ENCODE data around the gene GNB1L.

The GNB1L gene

DNA sequence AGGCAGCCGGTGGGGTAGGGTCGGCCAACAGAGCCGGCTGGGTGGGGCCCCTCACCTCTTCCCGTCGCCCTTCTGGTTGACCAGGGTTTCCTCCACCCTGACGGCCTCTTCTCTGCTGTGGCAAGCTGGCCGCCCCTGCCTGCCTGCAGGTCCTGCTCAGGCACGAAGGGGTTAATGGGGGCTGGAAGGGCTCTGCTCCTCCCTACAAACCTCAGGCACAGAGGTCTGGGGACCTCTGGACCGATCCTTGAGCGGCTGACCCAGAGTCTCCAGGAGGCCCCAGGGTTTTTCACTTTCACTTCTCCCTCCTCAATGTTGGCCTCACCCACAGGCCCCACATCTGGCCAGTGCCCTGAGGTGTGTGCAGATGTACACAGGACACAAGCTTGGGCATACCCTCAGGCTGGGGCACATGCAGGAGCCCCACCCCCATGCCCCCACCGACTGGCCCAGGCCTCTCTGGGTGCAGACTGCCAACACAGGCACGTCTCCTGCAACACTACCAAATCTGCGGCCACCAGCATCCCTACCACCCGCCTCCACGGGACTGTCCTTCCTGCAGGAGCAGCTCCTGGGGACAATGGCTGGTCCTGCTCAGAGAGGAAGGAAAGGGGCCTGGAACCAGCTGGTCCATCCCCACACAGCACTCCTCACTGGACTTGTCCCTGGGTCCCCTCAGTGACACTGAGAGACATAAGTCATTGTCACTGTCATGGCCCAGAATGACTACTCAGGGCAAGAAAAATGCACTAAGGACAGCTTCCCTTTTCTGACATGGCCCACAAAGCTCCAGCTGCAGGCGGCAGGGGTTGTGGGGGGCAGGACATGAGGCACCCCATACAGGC lies 97.3 kb downstream of the GNB1L start:
- in situ Hi-C loops (cut with MboI; ENCODE audit: low sequenced_read_pairs), result no loop called here

DNA sequence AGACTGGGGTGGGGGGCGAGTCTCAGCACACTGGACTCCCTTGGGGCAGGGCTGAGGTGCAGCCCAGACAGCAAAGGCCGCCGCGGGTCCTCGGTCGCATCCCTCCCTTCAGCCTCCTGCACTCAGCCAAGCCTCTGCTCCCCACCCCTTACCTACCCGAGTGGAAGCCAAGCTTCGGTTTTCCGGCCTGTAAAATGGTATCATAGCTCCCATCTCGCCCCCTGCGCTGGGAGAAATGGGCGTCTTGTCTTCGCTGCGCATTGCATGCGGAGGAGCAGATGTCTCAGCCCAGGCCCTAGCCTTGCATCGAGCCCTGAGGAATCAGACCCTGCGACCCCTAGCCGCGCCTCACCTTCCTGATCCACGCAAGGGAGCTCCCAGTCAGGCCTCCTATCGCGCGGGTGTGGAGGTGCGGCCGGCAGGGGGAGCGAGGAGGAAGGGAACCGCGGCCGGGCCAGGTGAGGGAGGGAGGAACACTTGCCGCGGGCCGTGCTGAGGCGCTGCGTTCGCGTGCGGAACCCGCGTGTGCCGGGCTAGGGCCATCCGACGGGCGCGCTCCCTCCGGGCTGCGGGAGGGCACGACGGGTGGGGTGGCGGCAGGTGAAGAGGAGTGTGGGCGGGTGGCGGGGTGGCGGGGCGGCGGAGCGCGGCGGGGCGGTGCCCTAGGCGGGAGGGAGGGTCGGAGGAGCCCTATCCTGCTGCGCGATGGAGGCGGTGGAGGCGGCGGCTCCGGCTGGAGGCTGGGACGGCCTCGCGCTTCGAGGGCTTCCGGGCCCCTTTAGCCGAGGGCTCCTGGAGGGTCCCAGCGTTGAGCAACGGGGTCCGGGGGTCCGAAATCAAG lies 98.2 kb downstream of the GNB1L start:
- in situ Hi-C loops (cut with MboI; ENCODE audit: low sequenced_read_pairs), result no loop called here

DNA sequence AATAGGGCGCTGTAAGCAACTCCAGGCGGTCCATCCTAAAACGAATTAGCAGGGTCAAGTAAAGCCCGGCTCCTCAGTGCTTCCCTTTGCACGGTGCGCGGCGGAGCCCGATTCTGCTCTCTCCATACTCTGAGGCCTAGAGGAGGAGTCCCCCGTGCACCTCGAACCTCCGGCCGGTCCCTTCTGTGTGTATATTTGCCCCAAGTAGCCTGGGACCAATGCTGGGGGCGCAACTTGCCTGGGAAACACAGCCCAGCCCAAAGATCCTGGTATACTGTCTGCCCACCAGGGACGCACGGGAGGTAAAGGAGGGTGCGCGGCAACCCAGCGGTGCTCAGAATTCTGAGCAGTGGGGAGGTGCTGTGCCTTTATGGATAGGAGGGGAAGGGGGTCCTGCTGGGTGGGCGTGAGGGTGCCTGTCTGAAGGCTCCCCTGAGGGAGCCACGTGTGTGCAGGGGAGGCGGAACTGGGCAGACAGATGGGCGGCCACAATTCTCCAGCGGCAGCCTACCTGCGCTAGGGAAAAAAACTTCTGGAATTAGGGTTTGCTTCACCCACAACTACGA lies 98.9 kb downstream of the GNB1L start:
- in situ Hi-C loops (cut with MboI; ENCODE audit: low sequenced_read_pairs), result no loop called here

DNA sequence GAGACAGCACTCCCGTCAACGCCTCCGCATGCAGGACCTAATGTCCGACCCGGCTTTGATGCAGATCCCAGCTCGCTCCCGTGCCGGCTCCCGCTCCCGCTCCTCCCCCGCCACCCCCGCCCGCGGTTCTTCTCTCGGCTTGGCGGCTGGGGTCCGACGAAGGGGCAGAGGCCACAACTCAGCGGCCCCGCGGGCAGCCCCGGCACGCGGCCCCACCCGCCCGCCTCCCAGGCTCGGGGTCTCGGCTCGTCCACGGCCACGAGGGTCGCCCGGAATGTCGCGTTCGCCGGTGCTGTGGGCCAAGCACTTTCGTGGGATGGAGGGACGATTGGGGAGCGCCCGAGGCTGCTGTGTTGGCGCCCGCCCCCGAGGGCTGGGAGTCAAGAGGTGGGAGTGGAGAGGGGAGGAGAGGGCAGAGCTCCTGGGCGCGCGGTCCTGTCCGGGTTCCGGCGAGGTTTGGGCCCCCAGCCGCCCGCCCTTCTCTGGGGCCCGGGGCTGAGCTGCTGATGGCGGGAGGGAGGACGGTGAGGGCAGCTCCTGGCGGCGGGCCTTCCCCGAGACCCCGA lies 99.4 kb downstream of the GNB1L start:
- in situ Hi-C loops (cut with MboI; ENCODE audit: low sequenced_read_pairs), result no loop called here

- in situ Hi-C loops (cut with MboI; ENCODE audit: low sequenced_read_pairs), result no loop called here
Measured at GRCh38 chr22:19754701-19755144, 100.0 kb downstream of the GNB1L start.

GRCh38 chr22:19753996-19754700 lies 100.5 kb downstream of the GNB1L start:
- in situ Hi-C loops (cut with MboI; ENCODE audit: low sequenced_read_pairs), result no loop called here

GRCh38 chr22:19753090-19753842 lies 101.4 kb downstream of the GNB1L start:
- in situ Hi-C loops (cut with MboI; ENCODE audit: low sequenced_read_pairs), result no loop called here

- in situ Hi-C loops (cut with MboI; ENCODE audit: low sequenced_read_pairs), result no loop called here
Measured at GRCh38 chr22:19751497-19752245, 103.0 kb downstream of the GNB1L start.

GRCh38 chr22:19750507-19751490 lies 103.9 kb downstream of the GNB1L start:
- in situ Hi-C loops (cut with MboI; ENCODE audit: low sequenced_read_pairs), result no loop called here

GRCh38 chr22:19749876-19750275 lies 104.8 kb downstream of the GNB1L start:
- in situ Hi-C loops (cut with MboI; ENCODE audit: low sequenced_read_pairs), result no loop called here

GRCh38 chr22:19748991-19749664 lies 105.5 kb downstream of the GNB1L start:
- in situ Hi-C loops (cut with MboI; ENCODE audit: low sequenced_read_pairs), result no loop called here

DNA sequence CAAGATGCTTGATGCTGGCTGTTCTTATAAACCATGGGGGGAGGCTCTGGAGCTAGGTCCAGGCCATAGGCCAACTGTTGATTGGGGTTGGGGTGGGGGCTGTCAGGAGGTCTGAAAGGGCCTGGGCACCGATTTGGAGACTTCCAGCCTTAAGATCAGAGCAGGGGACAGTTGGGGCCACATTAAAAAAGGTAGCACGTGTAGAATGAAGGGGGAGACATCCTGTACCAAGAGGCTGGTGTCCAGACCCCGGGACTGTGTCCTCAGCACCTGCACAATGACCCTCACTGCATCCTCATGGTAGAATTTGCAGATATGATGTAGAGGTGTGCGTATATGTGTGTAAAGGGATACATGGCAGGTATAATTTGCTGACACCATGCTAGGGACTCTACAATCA lies 106.5 kb downstream of the GNB1L start:
- in situ Hi-C loops (cut with MboI; ENCODE audit: low sequenced_read_pairs), result no loop called here

- in situ Hi-C loops (cut with MboI; ENCODE audit: low sequenced_read_pairs), result no loop called here
Measured at GRCh38 chr22:19747551-19747950, 107.1 kb downstream of the GNB1L start.

DNA sequence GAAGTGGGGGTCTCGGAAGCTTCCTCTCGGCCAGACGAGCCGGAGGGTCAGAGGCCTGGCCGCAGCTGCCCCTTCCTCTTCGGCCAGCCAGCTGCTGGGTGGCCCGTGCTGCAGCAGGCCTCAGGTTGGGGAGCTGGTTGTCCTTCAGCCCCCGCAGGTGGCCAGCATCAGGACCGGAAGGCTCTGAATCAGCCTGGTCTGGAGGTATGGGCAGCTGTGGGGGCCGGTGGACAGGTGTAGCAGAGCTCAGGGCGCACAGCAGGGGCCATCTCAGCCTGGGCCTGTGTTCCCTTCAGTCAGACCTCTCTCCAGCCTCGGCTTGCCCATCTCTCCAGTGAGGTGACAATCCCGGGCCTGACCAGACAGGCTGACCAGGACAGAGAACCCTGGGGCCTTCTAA lies 107.9 kb downstream of the GNB1L start:
- in situ Hi-C loops (cut with MboI; ENCODE audit: low sequenced_read_pairs), result no loop called here

GRCh38 chr22:19745155-19746101 lies 109.2 kb downstream of the GNB1L start:
- in situ Hi-C loops (cut with MboI; ENCODE audit: low sequenced_read_pairs), result no loop called here

DNA sequence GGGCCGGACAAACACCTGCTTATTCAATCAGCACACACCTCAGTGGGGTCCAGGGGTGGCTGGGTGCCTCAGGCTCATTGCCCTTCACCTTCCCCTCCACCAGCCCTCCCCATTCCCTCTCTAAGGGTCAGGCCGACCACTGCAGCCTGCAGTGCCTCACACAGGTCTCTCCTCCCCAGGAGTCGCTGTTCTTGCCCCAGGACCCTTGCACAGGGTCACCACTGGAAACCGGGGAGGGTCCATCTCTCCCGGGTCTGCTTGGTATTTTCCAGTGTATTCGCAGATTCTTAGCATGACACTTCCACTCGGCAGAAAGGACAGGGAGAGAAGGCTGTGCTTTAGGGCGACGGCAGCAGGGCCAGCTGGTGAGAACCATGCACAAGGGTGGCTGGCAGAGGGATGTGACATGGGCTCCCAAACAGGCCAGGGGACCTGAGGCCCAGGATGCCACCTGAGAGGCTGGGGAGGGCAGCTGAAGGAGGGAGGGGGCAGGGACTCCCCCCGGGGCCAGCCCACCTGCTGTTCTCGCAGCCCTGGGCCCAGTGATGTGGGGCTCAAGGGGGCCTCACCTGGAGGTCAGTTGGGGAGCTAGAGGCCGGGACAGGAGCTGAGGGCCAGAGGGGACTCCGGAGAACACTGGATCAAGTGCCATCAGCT lies 110.2 kb downstream of the GNB1L start:
- in situ Hi-C loops (cut with MboI; ENCODE audit: low sequenced_read_pairs), result no loop called here

All from HL-60/S4 (cell line).